Astrocyte of the spinal cord (primary cell): ENCODE data around the gene CLDN6.

ENCODE experiments used
- DNase-seq: peaks from one replicate; pipeline ENCODE4 v3.0.0; 2011; ENCODE audit warnings: low read depth, low spot score
- H3K4me3 ChIP-seq: 2 replicates; pipeline ENCODE4 v1.5.1; 2011; ENCODE audit warnings: low read depth, mild to moderate bottlenecking, low read length, moderate library complexity
- in situ Hi-C: cut with HindIII; loops from 2 replicates; pipeline ENCODE4 v1.10.0; 2017; ENCODE audit warnings: low sequenced_read_pairs
- TF ChIP-seq, protein P1 (sequence below): IDR thresholded peaks from 2 replicates; pipeline ENCODE4 v1.5.1; 2012; ENCODE audit warnings: low read depth, mild to moderate bottlenecking, low read length, inconsistent platforms

CLDN6 gene

DNA sequence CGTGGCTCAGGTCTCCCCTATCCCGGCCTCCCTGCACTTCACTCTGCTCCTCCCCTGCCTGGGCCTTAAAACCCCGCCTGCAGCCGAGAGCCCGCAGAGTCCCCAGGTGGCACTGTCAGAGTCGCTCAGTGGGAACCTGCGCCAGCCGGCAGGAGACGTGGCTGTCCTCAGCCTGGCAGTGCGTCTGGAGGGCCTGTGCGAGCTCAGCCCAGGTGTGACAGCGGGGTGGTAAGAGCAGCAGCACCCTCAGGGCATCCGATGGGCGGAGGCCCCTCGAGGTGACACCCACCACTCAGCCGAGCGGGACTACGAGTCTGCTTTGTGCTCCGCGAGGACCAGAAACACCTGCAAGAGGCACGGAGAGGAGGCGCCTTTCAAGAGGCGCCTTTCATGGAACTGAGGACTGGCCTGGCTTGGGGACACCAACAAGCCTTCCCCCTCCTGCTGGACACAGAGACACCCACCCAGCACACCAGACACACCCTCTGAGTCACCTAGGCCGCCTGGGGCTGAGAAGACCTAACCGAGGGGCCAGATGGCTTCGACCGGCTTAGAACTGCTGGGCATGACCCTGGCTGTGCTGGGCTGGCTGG is 5.1 kb downstream of the CLDN6 start, which contains the start of gene CLDN9:
Gene CLDN9, plus strand, starts transcription at position 96 of the 593 bp plus-strand sequence. Its CDS starts 440 bp downstream, at position 536.
- TF ChIP-seq, protein P1, sequence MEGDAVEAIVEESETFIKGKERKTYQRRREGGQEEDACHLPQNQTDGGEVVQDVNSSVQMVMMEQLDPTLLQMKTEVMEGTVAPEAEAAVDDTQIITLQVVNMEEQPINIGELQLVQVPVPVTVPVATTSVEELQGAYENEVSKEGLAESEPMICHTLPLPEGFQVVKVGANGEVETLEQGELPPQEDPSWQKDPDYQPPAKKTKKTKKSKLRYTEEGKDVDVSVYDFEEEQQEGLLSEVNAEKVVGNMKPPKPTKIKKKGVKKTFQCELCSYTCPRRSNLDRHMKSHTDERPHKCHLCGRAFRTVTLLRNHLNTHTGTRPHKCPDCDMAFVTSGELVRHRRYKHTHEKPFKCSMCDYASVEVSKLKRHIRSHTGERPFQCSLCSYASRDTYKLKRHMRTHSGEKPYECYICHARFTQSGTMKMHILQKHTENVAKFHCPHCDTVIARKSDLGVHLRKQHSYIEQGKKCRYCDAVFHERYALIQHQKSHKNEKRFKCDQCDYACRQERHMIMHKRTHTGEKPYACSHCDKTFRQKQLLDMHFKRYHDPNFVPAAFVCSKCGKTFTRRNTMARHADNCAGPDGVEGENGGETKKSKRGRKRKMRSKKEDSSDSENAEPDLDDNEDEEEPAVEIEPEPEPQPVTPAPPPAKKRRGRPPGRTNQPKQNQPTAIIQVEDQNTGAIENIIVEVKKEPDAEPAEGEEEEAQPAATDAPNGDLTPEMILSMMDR, result no peak
- DNase-seq, result no peak
- no peak within 1 kb of the TSS for H3K4me3 ChIP-seq
- in situ Hi-C loops, result no loop called here

DNA sequence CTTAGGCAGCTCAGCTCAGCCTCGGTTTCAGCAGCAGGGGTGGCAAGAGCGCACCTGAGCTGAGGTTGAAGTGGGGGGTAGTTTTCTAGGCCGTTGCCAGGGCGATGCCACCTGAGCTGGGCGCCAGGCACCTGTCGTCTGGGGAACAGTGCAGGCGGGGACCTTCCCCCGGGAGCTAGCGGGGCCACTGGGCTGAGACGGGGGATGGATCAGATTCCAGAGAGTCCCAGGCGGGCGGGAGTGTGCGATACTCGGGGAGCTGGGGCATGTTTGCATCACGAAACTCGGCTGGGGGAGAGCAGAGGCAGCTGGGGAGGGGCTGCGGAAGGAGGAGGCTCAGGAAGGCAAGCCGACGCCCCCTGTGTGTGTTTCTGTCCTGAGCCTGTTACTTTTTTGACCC is 5.7 kb downstream of the CLDN6 start:
- DNase-seq, result no peak
- no peak overlapping the region for H3K4me3 ChIP-seq
- in situ Hi-C loops, result no loop called here
- TF ChIP-seq, protein P1, result no peak

DNA sequence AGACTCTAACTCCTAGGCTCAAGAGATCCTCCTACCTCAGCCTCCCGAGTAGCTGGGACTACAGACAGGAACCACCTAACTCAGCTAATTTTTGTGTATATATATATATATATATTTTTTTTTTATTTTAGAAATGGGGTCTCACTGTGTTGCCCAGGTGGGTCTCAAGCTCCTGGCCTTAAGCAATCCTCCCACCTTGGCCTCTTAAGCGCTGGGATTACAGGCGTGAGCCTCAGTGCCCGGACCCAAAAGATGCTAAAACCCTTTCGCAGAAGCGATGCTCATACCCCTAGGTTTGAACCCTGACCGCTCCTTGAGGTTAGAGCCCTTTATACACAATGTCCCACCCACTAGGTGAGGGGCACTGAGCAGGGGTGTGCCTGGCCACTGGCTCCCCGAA is 7.5 kb downstream of the CLDN6 start:
- DNase-seq, result no peak
- in situ Hi-C loops, result no loop called here
- TF ChIP-seq, protein P1, result no peak
- no peak overlapping the region for H3K4me3 ChIP-seq

DNA sequence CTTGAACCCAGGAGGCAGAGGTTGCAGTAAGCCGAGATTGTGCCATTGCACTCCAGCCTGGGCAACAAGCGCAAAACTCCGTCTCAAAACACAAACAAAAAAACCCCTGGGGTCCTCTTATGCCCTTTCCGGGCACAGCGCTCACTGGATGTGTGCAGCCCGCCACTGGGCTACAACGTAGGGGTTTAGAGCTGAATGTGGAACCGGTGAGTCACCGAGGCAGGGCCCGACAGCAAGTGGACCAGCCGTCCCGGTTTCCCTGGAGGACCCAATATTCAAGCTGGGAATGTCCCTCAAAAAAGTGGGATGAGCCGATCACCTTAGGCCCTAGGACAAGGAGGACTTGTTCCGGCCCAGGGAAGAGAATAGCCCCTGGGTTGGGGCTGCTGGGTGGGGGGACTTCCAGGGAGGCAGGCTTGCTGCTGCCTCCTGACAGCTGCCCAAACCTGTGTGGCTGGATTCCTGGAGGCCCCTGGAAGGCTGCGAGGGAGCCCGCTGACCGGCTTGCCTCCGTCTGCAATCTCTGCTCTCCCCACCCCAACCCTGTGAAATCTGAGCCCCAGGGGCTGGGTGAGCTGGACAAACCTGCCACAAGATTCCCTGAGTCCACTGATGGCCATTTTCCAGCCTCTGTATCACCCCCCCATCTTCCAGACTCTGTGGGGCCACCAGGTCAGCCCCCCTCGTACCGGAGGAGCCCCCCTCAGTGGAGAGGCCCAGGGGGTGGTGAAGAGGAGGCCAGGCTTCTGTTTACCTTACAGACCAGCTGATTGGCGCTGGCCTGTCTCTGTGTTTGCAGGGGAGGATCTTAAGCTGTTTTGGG is 8.2 kb downstream of the CLDN6 start:
- DNase-seq, result no peak
- in situ Hi-C loops, result no loop called here
- H3K4me3 ChIP-seq, result no peak overlapping the region
- TF ChIP-seq, protein P1, result no peak

DNA sequence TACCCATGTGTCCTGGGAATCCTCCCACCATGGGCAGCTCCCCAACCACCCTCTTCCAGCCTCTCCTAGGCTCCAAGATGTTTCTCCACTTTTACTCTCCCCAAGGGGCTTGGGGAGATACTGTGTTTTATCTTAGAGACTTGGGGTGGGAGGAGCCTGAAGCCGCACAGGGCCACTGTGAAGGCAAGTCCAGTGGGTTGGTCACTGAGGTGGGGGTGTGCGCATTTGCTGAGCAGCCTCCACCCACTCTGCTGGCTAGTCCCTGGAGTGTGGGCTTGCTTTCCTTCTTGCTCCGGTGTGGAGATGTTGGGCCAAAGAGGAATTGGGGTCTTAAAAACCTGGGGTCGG is 9.3 kb downstream of the CLDN6 start:
- in situ Hi-C loops, result no loop called here

DNA sequence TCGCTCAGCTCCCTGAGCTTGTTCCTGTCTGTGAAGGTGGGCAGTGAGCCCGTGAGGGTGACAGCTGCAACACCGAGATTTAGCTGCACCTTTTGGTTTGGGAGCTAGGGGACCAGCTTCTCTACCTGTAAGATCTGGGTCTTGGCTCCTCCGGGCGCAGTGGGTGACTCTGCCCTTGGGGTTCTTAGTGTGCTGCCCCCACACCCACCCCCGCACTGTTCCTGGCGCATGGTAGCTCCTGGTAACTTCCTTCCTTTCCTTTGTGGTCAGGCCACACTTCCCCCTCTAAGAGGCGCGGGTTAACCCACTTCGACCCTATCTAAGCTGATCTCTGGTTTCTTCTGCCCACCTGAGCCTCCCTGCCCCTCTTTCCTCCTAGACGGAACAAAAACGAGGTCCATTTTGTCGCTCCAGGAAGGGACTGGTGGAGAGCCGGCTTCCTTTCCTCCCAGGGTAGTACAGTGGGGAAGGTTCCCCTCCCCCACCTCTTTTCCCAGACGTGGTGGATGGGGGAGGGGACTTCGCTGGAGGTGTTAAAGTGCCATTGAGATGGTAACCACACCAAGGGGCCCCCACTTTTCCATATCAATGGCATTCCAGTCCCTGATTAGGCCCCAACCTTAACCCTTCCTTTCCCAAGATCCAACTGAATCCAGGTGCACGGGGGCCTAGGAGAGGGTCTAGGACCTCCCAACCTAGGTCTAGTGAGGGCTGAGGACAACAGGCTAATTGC is 9.9 kb downstream of the CLDN6 start:
- TF ChIP-seq, protein P1, result no peak
- H3K4me3 ChIP-seq, result no peak overlapping the region
- no peak for DNase-seq
- in situ Hi-C loops, result no loop called here

More for the DNA sequence above, 9.3 kb downstream of the CLDN6 start:
- no peak for DNase-seq
- TF ChIP-seq, protein P1, result no peak
- H3K4me3 ChIP-seq, result no peak overlapping the region
